Activated CD8-positive, alpha-beta T cell treated with anti-CD3 and anti-CD28 coated beads, Interleukin-2, amount 10 ng/mL, durations not matched to agents 7 days and 5 days (primary cell): Measurements from ENCODE around the gene LENEP. TPM values are rescaled to one million over a fixed set of nuclear protein-coding genes. Genes with fewer than 3 reads are reported as not detected.

Experiments used
- ATAC-seq: fragments of 150-1000 bp; cut with Tn5 transposase; one replicate; pipeline ENCODE4 v1.10.0; 2021; ENCODE audit warnings: moderate library complexity
- CTCF ChIA-PET: fragments of 350-600 bp; sonication (Branson Sonifier 250); formaldehyde crosslinking; loops from one replicate; lab custom pipeline; 2021; ENCODE audit warnings: antibody characterized with exemption; lab: Charles Lee
- POLR2A ChIA-PET: fragments of 350-600 bp; sonication (Branson Sonifier 250); formaldehyde crosslinking; loops from one replicate; lab custom pipeline; 2021; ENCODE audit warnings: antibody characterized with exemption; lab: Charles Lee
- DNase-seq: peaks from one replicate; pipeline ENCODE4 v3.0.0-alpha.2; 2020
- H3K27ac Mint-ChIP-seq: one replicate; pipeline ENCODE4 v1.8.0; 2021; ENCODE audit warnings: mild to moderate bottlenecking, mixed read lengths
- H3K27me3 Mint-ChIP-seq: one replicate; pipeline ENCODE4 v1.8.0; 2021; ENCODE audit warnings: low read depth, mixed read lengths
- H3K36me3 Mint-ChIP-seq: one replicate; pipeline ENCODE4 v1.8.0; 2021; ENCODE audit warnings: low read depth, mixed read lengths
- H3K4me1 Mint-ChIP-seq: one replicate; pipeline ENCODE4 v1.8.0; 2021; ENCODE audit warnings: low read depth, mixed read lengths
- H3K4me3 Mint-ChIP-seq: one replicate; pipeline ENCODE4 v1.8.0; 2021; ENCODE audit warnings: mild to moderate bottlenecking, mixed read lengths
- H3K9me3 Mint-ChIP-seq: one replicate; pipeline ENCODE4 v1.8.0; 2022; ENCODE audit warnings: mixed read lengths; ENCODE audit not compliant: insufficient read depth
- total RNA-seq, 2 experiments: library from RNA; stranded (reverse); gene quantifications; one replicate each; pipeline ENCODE4 v1.2.3, GENCODE V29; 2021

The LENEP gene
- total RNA-seq, 2 experiments from 2014 or later: 0.91 to 1.1 TPM

DNA sequence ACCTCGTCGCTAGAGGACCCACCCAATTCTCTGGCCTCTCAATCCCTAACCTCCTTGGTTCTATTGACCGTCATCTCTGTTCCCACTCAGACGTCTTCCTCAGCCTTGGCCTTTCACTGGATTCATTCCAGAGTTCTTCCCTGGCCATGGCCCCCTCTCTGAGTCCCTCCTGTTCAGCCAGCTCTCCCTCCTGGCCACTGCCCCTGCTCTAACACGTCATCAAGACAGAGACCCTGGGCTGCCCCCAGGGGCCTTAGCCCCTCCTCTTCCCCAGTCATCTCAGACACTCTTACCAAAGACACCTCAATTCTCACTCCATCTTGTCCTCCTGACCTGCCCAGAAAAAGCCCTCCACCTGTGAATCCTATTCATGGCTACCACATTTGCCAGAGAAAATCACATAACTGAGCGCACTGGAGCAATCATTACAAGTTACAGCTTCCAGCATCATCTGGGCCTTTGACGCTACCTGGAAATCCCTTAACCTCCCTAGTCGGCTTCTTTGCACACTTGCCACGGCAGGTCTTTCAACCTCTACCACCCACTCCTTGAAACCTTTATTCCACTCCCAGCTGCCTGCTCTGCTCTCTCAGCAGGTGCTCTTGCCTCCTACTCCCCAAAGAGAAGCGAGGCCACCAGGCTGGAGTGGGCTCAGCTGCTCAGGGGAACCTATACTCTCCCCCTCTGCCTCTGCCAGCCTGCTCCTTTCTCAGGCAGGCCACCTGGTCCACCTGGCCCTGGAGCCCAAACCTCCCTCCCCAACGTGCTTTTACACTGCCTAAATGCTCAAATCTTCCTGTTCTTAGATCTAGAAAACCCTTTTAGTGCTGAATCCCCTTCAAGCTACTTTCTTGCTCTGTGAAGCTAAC, 26.2 kb downstream of the LENEP start:
- Mint-ChIP-seq H3K27me3 (peaks cover 6% of the 10 kb centered on the region), H3K9me3 (no peaks in the 10 kb centered on the region), H3K4me3 (no peak overlapping the region), H3K36me3 (peaks cover 13% of the 10 kb centered on the region), H3K4me1 (peaks cover 26% of the 10 kb centered on the region), H3K27ac (no peak overlapping the region)
- DNase-seq: no peak
- ChIA-PET POLR2A (interaction anchor here (0.6 to 0.8 kb wide), 2 partner anchors 13 to 47 kb away, joined by 3 read pairs; no protein-coding TSS in a partner anchor), CTCF (interaction anchor here (0.7 to 7.5 kb wide), 13 partner anchors 9 to 186 kb away, joined by 3 to 71 read pairs (median 4); partner anchors contain the start of genes ADAM15, FLAD1, KRTCAP2 and PYGO2)
- no peak for ATAC-seq

DNA sequence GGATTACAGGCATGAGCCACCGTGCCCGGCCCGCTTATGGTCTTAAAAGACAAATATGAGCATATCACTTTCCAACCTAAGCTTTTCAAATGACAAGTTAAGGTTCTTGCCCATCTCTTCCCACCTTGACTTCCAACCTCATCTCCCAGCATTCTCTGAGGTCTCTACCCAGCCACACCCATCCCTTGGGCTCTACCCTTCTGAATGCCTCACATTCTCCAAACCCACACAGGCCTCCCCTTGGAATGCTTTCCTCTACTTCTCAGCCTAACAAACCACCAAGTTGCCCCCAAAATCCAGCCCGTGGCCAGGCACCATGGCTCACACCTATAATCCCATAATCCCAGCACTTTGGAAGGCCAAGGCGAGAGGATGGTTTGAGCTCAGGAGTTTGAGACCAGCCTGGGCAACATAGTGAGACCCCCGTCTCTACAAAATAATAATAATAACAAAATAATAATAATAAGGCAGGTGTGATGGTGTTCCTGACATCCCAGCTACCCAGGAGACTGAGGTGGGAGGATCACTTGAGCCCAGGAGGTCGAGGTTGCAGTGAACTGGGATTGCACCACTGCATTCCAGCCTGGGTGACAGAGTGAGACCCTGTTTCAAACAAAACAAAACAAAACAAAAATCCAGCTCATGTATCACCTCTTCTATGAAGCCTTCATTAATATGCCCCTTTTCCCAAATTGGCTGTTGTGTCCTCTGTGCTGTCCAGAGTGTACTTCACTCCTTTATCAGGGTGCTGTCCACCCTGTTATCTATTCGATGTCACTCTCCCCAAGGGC, 28.9 kb downstream of the LENEP start:
- peaks cover 6% of the 10 kb centered on the region for H3K27me3 Mint-ChIP-seq
- DNase-seq (no peak), ATAC-seq (no peak)
- H3K27ac Mint-ChIP-seq: no peak overlapping the region
- no peak overlapping the region for H3K4me3 Mint-ChIP-seq
- POLR2A ChIA-PET: interaction anchor here (0.7 kb wide), 1 partner anchor 41 kb away, joined by 4 read pairs; no protein-coding TSS in a partner anchor
- peaks cover 9% of the 10 kb centered on the region for H3K4me1 Mint-ChIP-seq
- H3K9me3 Mint-ChIP-seq: no peaks in the 10 kb centered on the region
- CTCF ChIA-PET: interaction anchor here (1.0 to 2.0 kb wide), 5 partner anchors 9 to 63 kb away, joined by 4 to 9 read pairs (median 5); partner anchors contain the start of gene ADAM15
- peaks cover 2% of the 10 kb centered on the region for H3K36me3 Mint-ChIP-seq

DNA sequence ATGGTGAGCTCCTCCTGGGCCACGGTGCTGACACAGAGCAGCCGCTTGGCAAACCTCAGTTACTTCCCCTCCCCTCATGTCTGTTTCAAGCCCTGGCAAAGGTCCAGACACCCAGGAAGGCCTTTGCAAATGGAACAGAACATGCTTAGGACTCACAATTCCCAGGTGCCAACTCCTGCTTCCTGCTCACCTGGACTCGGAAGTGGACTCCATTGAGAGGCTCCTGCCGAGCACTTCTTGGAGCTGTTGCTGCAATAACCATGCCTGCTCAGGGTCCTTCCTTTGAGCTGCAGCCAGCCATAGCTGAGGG, 29.5 kb downstream of the LENEP start:
- CTCF ChIA-PET: interaction anchor here (1.0 to 2.0 kb wide), 5 partner anchors 10 to 62 kb away, joined by 4 to 9 read pairs (median 5); partner anchors contain the start of gene ADAM15
- Mint-ChIP-seq H3K4me1 (peaks cover 5% of the 10 kb centered on the region), H3K36me3 (peaks cover 2% of the 10 kb centered on the region), H3K27ac (no peak overlapping the region), H3K4me3 (no peak overlapping the region), H3K27me3 (peaks cover 6% of the 10 kb centered on the region), H3K9me3 (no peaks in the 10 kb centered on the region)
- POLR2A ChIA-PET: interaction anchor here (0.7 kb wide), 1 partner anchor 42 kb away, joined by 4 read pairs; no protein-coding TSS in a partner anchor
- DNase-seq (no peak), ATAC-seq (no peak)

DNA sequence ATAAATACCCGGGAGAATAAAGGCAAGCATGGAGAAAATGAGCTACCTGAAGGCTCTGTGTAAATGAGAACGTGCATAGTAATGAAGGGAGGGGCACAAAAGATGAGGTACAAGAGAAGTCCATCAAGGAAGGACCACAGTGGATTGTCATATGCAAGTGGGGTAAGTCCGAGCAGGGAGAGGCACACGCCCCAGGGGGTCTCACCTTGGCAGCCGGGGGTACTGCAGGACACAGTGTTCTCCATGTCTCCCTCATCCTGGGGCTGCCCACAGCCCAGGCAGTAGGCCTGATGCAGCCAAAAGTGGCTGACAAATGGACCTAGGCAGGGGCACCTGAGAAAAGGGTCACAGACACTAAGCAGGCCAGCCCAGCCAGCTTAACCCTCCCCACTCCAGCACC, 30.2 kb downstream of the LENEP start:
- CTCF ChIA-PET: interaction anchor here (1.7 to 2.0 kb wide), 2 partner anchors 27 to 38 kb away, joined by 7 to 9 read pairs; partner anchors contain the start of gene ADAM15
- H3K36me3 Mint-ChIP-seq: peaks cover 2% of the 10 kb centered on the region
- POLR2A ChIA-PET: no interaction called here
- H3K27ac Mint-ChIP-seq: no peak overlapping the region
- DNase-seq: no peak
- no peaks in the 10 kb centered on the region for H3K9me3 Mint-ChIP-seq
- H3K4me3 Mint-ChIP-seq: no peak overlapping the region
- peaks cover 6% of the 10 kb centered on the region for H3K27me3 Mint-ChIP-seq
- H3K4me1 Mint-ChIP-seq: no peaks in the 10 kb centered on the region
- no peak for ATAC-seq

DNA sequence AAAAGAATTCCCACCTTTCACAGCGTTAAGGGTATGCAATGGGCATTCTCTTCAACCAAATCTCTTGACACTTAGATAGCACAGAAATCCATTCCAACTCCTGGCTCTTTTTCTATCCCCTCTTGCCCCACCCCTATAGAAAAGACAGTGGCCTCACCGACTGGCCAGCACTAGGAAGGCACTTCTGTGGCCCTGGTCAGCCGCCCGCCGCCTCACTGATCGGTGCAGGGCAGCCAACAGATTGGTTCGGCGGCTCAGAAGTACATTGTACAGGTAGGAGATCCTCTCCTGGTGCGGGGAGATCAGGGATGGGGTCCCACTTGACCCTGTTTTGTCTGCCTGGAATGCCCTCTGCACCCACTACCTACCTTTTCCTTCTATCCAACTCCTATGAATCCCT, 30.9 kb downstream of the LENEP start:
- no peak overlapping the region for H3K27ac Mint-ChIP-seq

DNA sequence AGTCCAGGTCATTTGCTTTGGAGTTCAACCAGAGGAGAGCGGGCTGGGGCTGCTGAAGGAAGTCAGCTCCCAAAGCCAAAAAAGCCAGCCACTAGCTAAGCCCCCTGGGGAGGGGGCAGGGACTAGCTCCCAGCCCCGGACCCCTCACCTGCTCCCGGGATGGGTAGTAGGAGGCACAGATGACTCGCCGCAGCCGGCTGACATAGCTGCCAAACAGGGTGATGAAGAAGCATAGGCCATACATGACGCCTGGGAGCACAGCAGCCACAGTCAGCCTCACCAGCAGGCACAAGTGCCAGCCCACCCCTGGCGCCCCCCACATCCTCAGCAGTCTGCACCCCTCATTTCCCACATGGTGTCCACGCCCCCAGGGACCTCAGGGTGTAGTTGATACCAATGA, 32.8 kb downstream of the LENEP start:
- no peaks in the 10 kb centered on the region for H3K9me3 Mint-ChIP-seq
- no peak overlapping the region for H3K4me3 Mint-ChIP-seq
- CTCF ChIA-PET: interaction anchor here (1.0 to 1.4 kb wide), 2 partner anchors 9 to 35 kb away, joined by 3 read pairs; no protein-coding TSS in a partner anchor
- H3K27ac Mint-ChIP-seq: no peak overlapping the region
- ATAC-seq: no peak
- no peaks in the 10 kb centered on the region for H3K36me3 Mint-ChIP-seq
- H3K27me3 Mint-ChIP-seq: peaks cover 3% of the 10 kb centered on the region
- POLR2A ChIA-PET: interaction anchor here (0.5 kb wide), 1 partner anchor 536 kb away, joined by 3 read pairs; no protein-coding TSS in a partner anchor
- no peak for DNase-seq
- H3K4me1 Mint-ChIP-seq: no peaks in the 10 kb centered on the region

More for the DNA sequence above, 30.9 kb downstream of the LENEP start:
- H3K27me3 Mint-ChIP-seq: peaks cover 6% of the 10 kb centered on the region
- no peaks in the 10 kb centered on the region for H3K36me3 Mint-ChIP-seq
- H3K9me3 Mint-ChIP-seq: no peaks in the 10 kb centered on the region
- H3K4me3 Mint-ChIP-seq: no peak overlapping the region
- ChIA-PET POLR2A (no interaction called here), CTCF (interaction anchor here (1.2 kb wide), 1 partner anchor 25 kb away, joined by 4 read pairs; no protein-coding TSS in a partner anchor)
- no peaks in the 10 kb centered on the region for H3K4me1 Mint-ChIP-seq
- no peak for ATAC-seq
- no peak for DNase-seq

DNA sequence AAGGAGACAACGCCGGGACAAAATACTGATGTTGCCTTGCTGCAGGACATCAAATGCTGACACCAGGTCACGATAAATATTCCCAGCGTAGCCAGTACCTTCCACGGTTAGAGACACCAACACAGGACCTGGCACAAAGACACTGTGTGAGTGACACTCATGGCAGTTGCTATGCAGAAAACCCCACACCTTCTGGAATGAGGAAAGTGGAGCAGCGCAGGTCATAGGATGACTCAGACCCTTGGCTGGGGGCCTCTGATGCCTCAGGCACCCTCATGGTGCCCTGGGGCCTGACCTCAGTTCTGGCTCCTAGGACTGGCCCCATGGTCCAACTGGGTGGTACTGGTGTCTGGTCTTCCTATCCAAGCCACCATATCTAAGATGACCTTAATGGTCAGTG, 33.2 kb downstream of the LENEP start:
- ChIA-PET CTCF (interaction anchor here (1.0 kb wide), 1 partner anchor 9 kb away, joined by 3 read pairs; no protein-coding TSS in a partner anchor), POLR2A (no interaction called here)
- DNase-seq (no peak), ATAC-seq (no peak)
- Mint-ChIP-seq H3K4me3 (no peak overlapping the region), H3K27ac (no peak overlapping the region), H3K27me3 (peaks cover 3% of the 10 kb centered on the region), H3K4me1 (no peaks in the 10 kb centered on the region), H3K9me3 (no peaks in the 10 kb centered on the region), H3K36me3 (no peaks in the 10 kb centered on the region)

DNA sequence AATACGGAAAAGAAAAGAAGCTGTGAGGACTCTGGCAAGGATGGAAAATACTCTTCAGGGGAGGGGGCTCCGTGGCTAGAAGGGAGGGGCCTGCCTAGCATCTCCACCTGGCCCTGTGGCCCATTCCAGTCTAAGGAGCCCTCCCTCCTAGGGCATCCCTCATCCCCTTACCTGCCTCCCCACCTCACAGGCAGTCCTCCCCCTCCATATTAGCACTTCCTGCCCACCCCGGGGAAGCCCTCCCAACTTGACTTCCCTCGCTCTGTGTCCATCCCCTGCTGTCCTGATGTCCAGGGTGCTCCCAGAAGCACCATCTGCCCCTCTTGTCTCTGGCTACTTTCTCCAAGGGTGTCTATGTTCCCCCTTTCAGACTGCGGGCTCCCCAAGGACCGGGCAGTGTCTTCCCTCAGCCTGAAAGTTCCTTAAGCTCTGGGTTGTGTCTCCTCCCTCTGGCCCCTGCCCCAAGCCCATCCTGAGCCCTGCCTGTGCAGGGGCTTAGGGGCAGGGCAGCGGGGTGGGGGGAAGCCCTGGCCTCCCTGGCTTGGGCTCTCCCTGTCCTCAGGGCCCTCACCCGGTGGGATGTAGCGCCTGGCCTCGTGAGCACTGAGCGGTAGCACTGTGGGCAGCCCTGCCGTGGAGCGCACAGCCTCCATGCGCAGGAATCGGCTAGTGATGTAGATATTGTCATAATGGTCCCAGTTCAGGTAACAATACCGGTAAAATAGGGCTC, 36.3 kb downstream of the LENEP start:
- H3K36me3 Mint-ChIP-seq: no peaks in the 10 kb centered on the region
- ATAC-seq: no peak
- CTCF ChIA-PET: interaction anchor here (1.1 to 1.4 kb wide), 3 partner anchors 12 to 14 kb away, joined by 3 to 6 read pairs (median 3); no protein-coding TSS in a partner anchor

DNA sequence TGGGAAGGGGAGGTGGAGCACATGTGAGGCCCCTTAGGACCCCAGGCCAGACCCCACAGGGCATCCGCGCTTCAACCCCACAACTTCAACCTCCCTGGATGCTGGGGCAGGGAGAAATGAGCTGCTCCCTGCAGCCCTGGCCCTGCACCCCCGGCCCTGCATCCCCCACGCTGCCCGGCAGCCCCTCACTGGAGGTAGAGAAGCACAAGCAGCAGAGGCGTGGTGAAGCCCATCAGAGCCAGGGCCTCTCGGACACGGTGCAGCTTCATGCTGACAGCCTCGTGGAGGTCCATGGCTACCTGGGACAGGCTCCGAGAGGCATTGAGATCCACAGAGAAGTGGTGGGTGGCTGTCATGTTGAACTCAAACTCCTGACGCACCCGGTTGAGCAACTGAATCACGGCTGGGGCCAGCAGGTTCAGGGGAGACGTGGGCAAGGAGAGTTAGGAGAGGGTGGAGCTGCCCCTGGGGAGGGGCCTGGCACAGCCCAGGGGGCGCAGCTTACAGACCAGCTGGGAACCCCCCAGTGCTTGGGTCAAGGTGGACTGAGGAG, 36.9 kb downstream of the LENEP start:
- ChIA-PET CTCF (interaction anchor here (1.1 to 1.4 kb wide), 2 partner anchors 12 to 14 kb away, joined by 3 read pairs; no protein-coding TSS in a partner anchor), POLR2A (no interaction called here)
- Mint-ChIP-seq H3K36me3 (no peaks in the 10 kb centered on the region), H3K4me1 (no peaks in the 10 kb centered on the region), H3K27me3 (peaks cover 7% of the 10 kb centered on the region), H3K9me3 (no peaks in the 10 kb centered on the region), H3K27ac (no peak overlapping the region), H3K4me3 (no peak overlapping the region)
- ATAC-seq (no peak), DNase-seq (no peak)

More for the DNA sequence above, 36.3 kb downstream of the LENEP start:
- H3K27ac Mint-ChIP-seq: no peak overlapping the region
- DNase-seq: no peak
- H3K4me1 Mint-ChIP-seq: no peaks in the 10 kb centered on the region
- H3K4me3 Mint-ChIP-seq: no peak overlapping the region
- POLR2A ChIA-PET: interaction anchor here (0.6 kb wide), 1 partner anchor 14 kb away, joined by 3 read pairs; no protein-coding TSS in a partner anchor
- no peaks in the 10 kb centered on the region for H3K9me3 Mint-ChIP-seq
- H3K27me3 Mint-ChIP-seq: peaks cover 6% of the 10 kb centered on the region

DNA sequence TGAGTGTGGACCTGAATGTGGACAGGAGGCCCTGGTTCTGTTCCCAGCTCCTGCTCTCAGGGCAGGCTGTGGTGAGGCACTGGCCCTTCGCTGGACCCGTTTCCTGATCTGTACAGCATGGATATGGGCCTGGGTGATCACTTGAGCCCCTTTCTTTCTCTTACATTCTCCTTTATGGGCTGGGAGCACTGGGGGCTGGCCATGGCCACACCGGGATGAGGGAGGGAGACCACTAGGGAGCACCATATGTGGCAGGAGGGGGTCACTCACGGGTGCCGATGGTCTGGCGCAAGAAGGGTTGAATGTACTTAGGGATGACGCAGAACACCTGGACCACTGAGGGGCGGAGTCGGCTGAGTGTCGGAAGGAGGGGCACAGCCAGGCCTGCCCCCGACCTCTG, 37.5 kb downstream of the LENEP start:
- no peak overlapping the region for H3K27ac Mint-ChIP-seq
- POLR2A ChIA-PET: no interaction called here
- CTCF ChIA-PET: interaction anchor here (1.1 kb wide), 1 partner anchor 13 kb away, joined by 3 read pairs; no protein-coding TSS in a partner anchor
- DNase-seq (no peak), ATAC-seq (no peak)
- no peaks in the 10 kb centered on the region for H3K9me3 Mint-ChIP-seq
- no peak overlapping the region for H3K4me3 Mint-ChIP-seq
- no peaks in the 10 kb centered on the region for H3K4me1 Mint-ChIP-seq
- H3K27me3 Mint-ChIP-seq: peaks cover 7% of the 10 kb centered on the region
- H3K36me3 Mint-ChIP-seq: no peaks in the 10 kb centered on the region
